Measurements from ENCODE around the gene RCN2. TPM values are rescaled to one million over a fixed set of nuclear protein-coding genes. Genes with fewer than 3 reads are reported as not detected.
A peak's percentile ranks its signal among the peaks of the same experiment; 100 is the strongest.

The RCN2 gene
- total and polyA plus RNA-seq, 2 donors (not counting 3 experiments of a cell fraction or from before 2014, with no cell fraction given) = 45.2 to 71.9 TPM

DNA sequence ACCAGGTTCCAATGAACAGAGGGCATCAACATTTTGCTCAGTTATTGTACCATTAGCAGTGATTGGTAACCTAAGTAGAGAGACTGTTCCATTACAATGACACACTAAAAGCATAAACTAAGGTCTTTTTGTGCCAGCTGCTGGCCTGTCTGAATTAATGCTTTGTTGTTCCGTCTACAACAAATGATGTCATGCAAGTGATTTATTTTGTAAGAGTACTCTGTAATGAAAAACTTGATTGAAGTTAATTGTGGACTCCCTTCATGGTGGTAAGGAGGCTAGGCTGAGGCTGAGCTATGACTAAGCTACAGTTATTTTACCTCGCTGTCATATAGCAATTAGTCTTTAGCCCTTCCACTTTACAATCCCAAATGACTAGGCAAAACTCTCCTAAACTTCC is 23.2 kb downstream of the RCN2 start:
- DNase-seq (ENCODE audit: low read depth, low spot score) = no peak
- Histone ChIP-seq H3K9me1 (replicated peaks; ENCODE audit: control insufficient read depth, extremely low read depth, insufficient read depth, low read length) (no peaks in the 10 kb centered on the region), H3K27ac (ENCODE audit: insufficient read depth, low read depth, low read length) (no peak overlapping the region), H3K4me2 (ENCODE audit: insufficient read depth, low read length) (no peak overlapping the region), H3K79me2 (ENCODE audit: control insufficient read depth, insufficient read depth, low read length) (no peaks in the 10 kb centered on the region), H3K9ac (replicated peaks; ENCODE audit: extremely low read depth, insufficient read depth, low read length) (no peak overlapping the region), H3K27me3 (ENCODE audit: control insufficient read depth in 2 of 2, insufficient read depth in 2 of 2, low read length in 2 of 2) (no peaks in the 10 kb centered on the region), H2AFZ (ENCODE audit: low read depth, low read length) (no peak overlapping the region), H3K9me3 (replicated peaks; ENCODE audit: control insufficient read depth, insufficient read depth, low read length) (no peaks in the 10 kb centered on the region), H3K4me3 (replicated peaks in 1 of 3; ENCODE audit: insufficient read depth in 1 of 3, low read depth in 1 of 3, low read length in 3 of 3) (no peak overlapping the region), H3K36me3 (ENCODE audit: control insufficient read depth in 2 of 2, extremely low read depth in 1 of 2, insufficient read depth in 2 of 2, low read length in 2 of 2) (no peaks in the 10 kb centered on the region), H4K20me1 (replicated peaks; ENCODE audit: control insufficient read depth, extremely low read depth, insufficient read depth, low read length) (no peaks in the 10 kb centered on the region), H3K4me1 (ENCODE audit: control insufficient read depth, extremely low read depth, insufficient read depth, low read length) (no peaks in the 10 kb centered on the region)
- ChIA-PET POLR2A (no interaction called here), CTCF (interaction anchor here (0.6 to 2.7 kb wide), 6 partner anchors 9 to 69 kb away, joined by 3 to 9 read pairs (median 6); no protein-coding TSS in a partner anchor)
- no TSS peak for BruUV-seq (replicated peaks)
- no peak for FAIRE-seq
- no peak for TF ChIP-seq FOS (IDR thresholded peaks at IDR 0.05; ENCODE audit: borderline replicate concordance, insufficient read depth, low read length)
- TF ChIP-seq EZH2 (IDR thresholded peaks at IDR 0.05; ENCODE audit: borderline replicate concordance, low read depth, low read length, severe bottlenecking) = no peak
- TF ChIP-seq POLR2AphosphoS5 (IDR thresholded peaks at IDR 0.05; ENCODE audit: insufficient read depth, low read depth, low read length) = no peak
- intact Hi-C loops (cut with micrococcal nuclease) = no loop called here
- dilution Hi-C loops (cut with MboI; ENCODE audit: extremely low pct_ligation_motif_present, low sequenced_read_pairs) = no loop called here

DNA sequence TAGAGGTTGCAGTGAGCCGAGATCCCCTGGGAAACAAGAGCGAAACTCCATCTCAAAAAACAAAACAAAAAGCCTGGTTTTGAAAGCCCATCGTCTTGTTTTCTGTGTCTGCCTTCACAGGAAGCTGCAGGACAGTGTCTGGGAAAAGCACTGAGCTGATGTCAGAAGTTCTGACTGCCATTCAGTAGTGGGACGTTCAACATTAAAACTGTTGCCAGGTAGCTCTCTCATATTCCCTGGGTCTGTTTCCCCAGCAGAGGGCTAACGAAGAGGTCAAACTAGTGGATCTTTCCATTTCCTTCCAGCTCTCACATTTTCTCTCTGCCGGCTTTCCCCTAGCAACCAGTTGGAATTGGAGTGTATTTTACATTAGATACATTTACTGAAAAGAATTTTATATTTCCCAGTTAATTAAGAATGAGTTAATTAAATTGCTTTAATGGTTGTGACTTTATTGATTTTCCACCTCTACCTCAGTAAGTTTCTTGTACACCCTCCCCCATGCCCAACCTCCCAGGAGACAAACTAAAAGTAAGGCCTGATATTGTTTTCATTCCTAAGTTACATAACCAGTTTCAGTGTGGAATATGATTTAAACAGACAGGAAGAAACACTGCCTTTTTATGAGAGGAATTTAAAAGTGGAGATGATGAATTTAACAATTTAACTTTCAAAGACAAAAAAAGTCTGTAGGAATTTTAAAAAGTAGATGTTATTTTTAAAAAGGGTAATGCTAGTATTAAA is 29.9 kb downstream of the RCN2 start:
- no peak overlapping the region for H3K27ac ChIP-seq (ENCODE audit: insufficient read depth, low read depth, low read length)
- H3K36me3 ChIP-seq (ENCODE audit: control insufficient read depth in 2 of 2, extremely low read depth in 1 of 2, insufficient read depth in 2 of 2, low read length in 2 of 2) = no peaks in the 10 kb centered on the region
- intact Hi-C loops (cut with micrococcal nuclease) (no loop called here), dilution Hi-C loops (cut with MboI; ENCODE audit: extremely low pct_ligation_motif_present, low sequenced_read_pairs) (no loop called here)
- no peaks in the 10 kb centered on the region for H3K4me1 ChIP-seq (ENCODE audit: control insufficient read depth, extremely low read depth, insufficient read depth, low read length)
- no peak overlapping the region for H3K4me3 ChIP-seq (replicated peaks in 1 of 3; ENCODE audit: insufficient read depth in 1 of 3, low read depth in 1 of 3, low read length in 3 of 3)
- H2AFZ ChIP-seq (ENCODE audit: low read depth, low read length) = no peak overlapping the region
- no peaks in the 10 kb centered on the region for H3K79me2 ChIP-seq (ENCODE audit: control insufficient read depth, insufficient read depth, low read length)
- ChIA-PET POLR2A (no interaction called here), CTCF (interaction anchor here (4.9 kb wide), 1 partner anchor 13 kb away, joined by 26 read pairs; no protein-coding TSS in a partner anchor)
- no peak overlapping the region for H3K9ac ChIP-seq (replicated peaks; ENCODE audit: extremely low read depth, insufficient read depth, low read length)
- TF ChIP-seq POLR2A (IDR thresholded peaks at IDR 0.05; ENCODE audit: low read depth, low read length) (no peak), POLR2AphosphoS5 (IDR thresholded peaks at IDR 0.05; ENCODE audit: insufficient read depth, low read depth, low read length) (no peak), FOS (IDR thresholded peaks at IDR 0.05; ENCODE audit: borderline replicate concordance, insufficient read depth, low read length) (no peak), MYC (IDR thresholded peaks at IDR 0.05; ENCODE audit: low read depth, low read length) (no peak), JUN (IDR thresholded peaks at IDR 0.05; ENCODE audit: borderline replicate concordance, insufficient read depth, insufficient read length, low read depth) (no peak), GATA2 (IDR thresholded peaks at IDR 0.05; ENCODE audit: insufficient read depth, insufficient read length, low read depth, low read length) (no peak), EZH2 (IDR thresholded peaks at IDR 0.05; ENCODE audit: borderline replicate concordance, low read depth, low read length, severe bottlenecking) (no peak)
- TF ChIP-seq, protein P1, sequence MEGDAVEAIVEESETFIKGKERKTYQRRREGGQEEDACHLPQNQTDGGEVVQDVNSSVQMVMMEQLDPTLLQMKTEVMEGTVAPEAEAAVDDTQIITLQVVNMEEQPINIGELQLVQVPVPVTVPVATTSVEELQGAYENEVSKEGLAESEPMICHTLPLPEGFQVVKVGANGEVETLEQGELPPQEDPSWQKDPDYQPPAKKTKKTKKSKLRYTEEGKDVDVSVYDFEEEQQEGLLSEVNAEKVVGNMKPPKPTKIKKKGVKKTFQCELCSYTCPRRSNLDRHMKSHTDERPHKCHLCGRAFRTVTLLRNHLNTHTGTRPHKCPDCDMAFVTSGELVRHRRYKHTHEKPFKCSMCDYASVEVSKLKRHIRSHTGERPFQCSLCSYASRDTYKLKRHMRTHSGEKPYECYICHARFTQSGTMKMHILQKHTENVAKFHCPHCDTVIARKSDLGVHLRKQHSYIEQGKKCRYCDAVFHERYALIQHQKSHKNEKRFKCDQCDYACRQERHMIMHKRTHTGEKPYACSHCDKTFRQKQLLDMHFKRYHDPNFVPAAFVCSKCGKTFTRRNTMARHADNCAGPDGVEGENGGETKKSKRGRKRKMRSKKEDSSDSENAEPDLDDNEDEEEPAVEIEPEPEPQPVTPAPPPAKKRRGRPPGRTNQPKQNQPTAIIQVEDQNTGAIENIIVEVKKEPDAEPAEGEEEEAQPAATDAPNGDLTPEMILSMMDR (IDR thresholded peaks at IDR 0.05; ENCODE audit: extremely low read depth in 1 of 2, insufficient read depth in 1 of 2, low read depth in 1 of 2, low read length in 2 of 2) = no peak
- TF ChIP-seq, protein P2, sequence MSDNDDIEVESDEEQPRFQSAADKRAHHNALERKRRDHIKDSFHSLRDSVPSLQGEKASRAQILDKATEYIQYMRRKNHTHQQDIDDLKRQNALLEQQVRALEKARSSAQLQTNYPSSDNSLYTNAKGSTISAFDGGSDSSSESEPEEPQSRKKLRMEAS (IDR thresholded peaks at IDR 0.05; ENCODE audit: insufficient read depth, insufficient read length) = no peak
- FAIRE-seq (no peak), DNase-seq (ENCODE audit: low read depth, low spot score) (peak; percentile 15)
- no peak overlapping the region for H3K4me2 ChIP-seq (ENCODE audit: insufficient read depth, low read length)
- BruUV-seq (replicated peaks) = no TSS peak
- H4K20me1 ChIP-seq (replicated peaks; ENCODE audit: control insufficient read depth, extremely low read depth, insufficient read depth, low read length) = no peaks in the 10 kb centered on the region
- no peaks in the 10 kb centered on the region for H3K9me3 ChIP-seq (replicated peaks; ENCODE audit: control insufficient read depth, insufficient read depth, low read length)
- H3K27me3 ChIP-seq (ENCODE audit: control insufficient read depth in 2 of 2, insufficient read depth in 2 of 2, low read length in 2 of 2) = peaks cover 0 to 13% of the 10 kb centered on the region in 2 experiments
- no peaks in the 10 kb centered on the region for H3K9me1 ChIP-seq (replicated peaks; ENCODE audit: control insufficient read depth, extremely low read depth, insufficient read depth, low read length)
